ENCODE measurements around the gene BRWD1. TPM values are rescaled to one million over a fixed set of nuclear protein-coding genes. Genes with fewer than 3 reads are reported as not detected.

Gene BRWD1
- polyA plus RNA-seq, 2 of the 4 experiments (the other 2 are of a cell fraction) = 6.9 to 22.2 TPM

DNA sequence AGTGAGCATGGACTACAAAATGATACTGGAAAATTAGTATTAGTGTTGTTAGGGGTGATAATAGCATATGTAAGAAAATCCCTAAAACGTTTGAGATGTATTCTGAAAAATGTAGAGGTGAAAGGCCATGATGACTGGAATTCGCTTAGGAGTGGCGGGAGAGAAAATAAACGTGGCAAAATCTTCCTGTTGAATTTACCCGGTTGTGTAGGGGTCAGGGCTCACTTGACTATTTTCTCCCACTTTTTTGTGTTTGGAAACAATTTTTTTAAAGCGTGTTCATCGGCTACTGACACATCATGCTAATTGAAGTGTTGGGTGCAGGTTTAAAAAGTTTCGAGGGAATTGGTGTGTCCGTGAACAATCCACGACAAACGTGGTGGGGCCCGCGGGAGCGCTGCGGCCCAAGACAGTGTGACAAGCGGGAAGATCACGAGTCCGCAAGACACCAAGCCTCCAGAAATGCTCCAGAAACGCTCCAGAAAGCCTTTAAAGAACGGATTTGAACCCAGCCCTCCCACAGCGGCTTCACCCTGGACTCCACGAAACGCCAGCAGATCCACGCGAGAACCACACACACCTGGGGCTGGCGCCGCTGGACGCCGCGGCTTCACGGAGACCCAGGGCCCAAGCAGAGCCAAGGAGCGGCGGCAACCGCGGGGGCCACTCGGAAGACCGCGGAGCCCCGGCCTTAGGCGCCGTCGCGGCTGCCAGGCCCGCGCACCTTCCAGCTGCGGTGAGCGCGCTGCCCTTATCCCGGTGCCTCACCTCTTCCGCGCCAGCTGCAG, 130.8 kb downstream of the BRWD1 start:
- ChIA-PET POLR2A (interaction anchor here (0.8 to 1.4 kb wide), 8 partner anchors 11 to 400 kb away, joined by 3 to 5 read pairs (median 4); partner anchors contain the start of gene HMGN1), CTCF (interaction anchor here (0.6 to 0.7 kb wide), 2 partner anchors 205 to 376 kb away, joined by 3 read pairs; no protein-coding TSS in a partner anchor)
- Histone ChIP-seq H3K27ac (peak overlapping the region; percentile 93 to 94), H3K9me3 (no peaks in the 10 kb centered on the region), H3K4me3 (peak overlapping the region; percentile 94), H3K4me1 (0 out of 3 replicates have a peak, but pooled peaks cover 9% of the 10 kb centered on the region), H3K4me2 (peak overlapping the region; percentile 95)
- WGBS (ENCODE audit: missing lambda C conversion rate) = 1% methylated on average over 18 of the region's 51 CpGs
- TF ChIP-seq EHMT2 (IDR thresholded peaks at IDR 0.05; ENCODE audit: low read depth) = no peak
- peak; percentile 31; the same call in 1 of the 2 replicates for TF ChIP-seq REST (IDR thresholded peaks at IDR 0.05)
- no peak for TF ChIP-seq BHLHE40 (IDR thresholded peaks at IDR 0.05; ENCODE audit: low read depth, low read length)
- TF ChIP-seq PHF8 (IDR thresholded peaks at IDR 0.05; ENCODE audit: borderline replicate concordance, low read depth) = no peak; the same call in 1 of the 2 replicates
- TF ChIP-seq EHF (CRISPR knock-in tag; IDR thresholded peaks at IDR 0.05) = no peak
- ATAC-seq (peak in 1 of 2 experiments; percentile 61; a peak in 4 of 6 replicates), FAIRE-seq (no peak), DNase-seq (ENCODE audit: low read depth in 1 of 2, low spot score in 1 of 2) (peak in 1 of 2 experiments; percentile 4)

GRCh38 chr21:39182016-39182415, 131.4 kb downstream of the BRWD1 start:
- ChIA-PET POLR2A (no interaction called here), CTCF (no interaction called here)
- Histone ChIP-seq H3K27ac (peak overlapping the region; percentile 93 to 94; a peak in 4 of 6 replicates), H3K4me3 (peak overlapping the region; percentile 94), H3K4me1 (0 out of 3 replicates have a peak, but pooled peaks cover 9% of the 10 kb centered on the region), H3K9me3 (no peaks in the 10 kb centered on the region), H3K4me2 (peak overlapping the region; percentile 95)
- WGBS (ENCODE audit: missing lambda C conversion rate) = 46% methylated on average over 8 of the region's 8 CpGs
- no peak for FAIRE-seq
- DNase-seq (ENCODE audit: low read depth in 1 of 2, low spot score in 1 of 2) = no peak
- no peak for ATAC-seq
- TF ChIP-seq PBX3 (IDR thresholded peaks at IDR 0.05) = no peak
- TF ChIP-seq CBX8 (IDR thresholded peaks at IDR 0.05) = no peak

GRCh38 chr21:39181205-39181818, 132.1 kb downstream of the BRWD1 start:
- no peak for FAIRE-seq
- CTCF ChIA-PET = interaction anchor here (1.0 to 1.2 kb wide), 3 partner anchors 13 to 44 kb away, joined by 3 to 6 read pairs (median 3); no protein-coding TSS in a partner anchor

More at GRCh38 chr21:39181205-39181818, 132.1 kb downstream of the BRWD1 start:
- no peak for DNase-seq (ENCODE audit: low read depth in 1 of 2, low spot score in 1 of 2)
- H3K9me3 ChIP-seq = no peaks in the 10 kb centered on the region
- ATAC-seq = no peak
- no peak overlapping the region for H3K4me3 ChIP-seq
- peak overlapping the region; percentile 95 for H3K4me2 ChIP-seq
- no peak overlapping the region for H3K27ac ChIP-seq
- WGBS (ENCODE audit: missing lambda C conversion rate) = 84% methylated on average over 4 of the region's 4 CpGs
- TF ChIP-seq, protein P1, sequence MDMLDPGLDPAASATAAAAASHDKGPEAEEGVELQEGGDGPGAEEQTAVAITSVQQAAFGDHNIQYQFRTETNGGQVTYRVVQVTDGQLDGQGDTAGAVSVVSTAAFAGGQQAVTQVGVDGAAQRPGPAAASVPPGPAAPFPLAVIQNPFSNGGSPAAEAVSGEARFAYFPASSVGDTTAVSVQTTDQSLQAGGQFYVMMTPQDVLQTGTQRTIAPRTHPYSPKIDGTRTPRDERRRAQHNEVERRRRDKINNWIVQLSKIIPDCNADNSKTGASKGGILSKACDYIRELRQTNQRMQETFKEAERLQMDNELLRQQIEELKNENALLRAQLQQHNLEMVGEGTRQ (IDR thresholded peaks at IDR 0.05) = no peak
- TF ChIP-seq HOXB5 (CRISPR knock-in tag; IDR thresholded peaks at IDR 0.05) (no peak), TP53 (CRISPR knock-in tag; IDR thresholded peaks at IDR 0.05) (no peak), ZNF302 (CRISPR knock-in tag; IDR thresholded peaks at IDR 0.05) (no peak), HES2 (IDR thresholded peaks at IDR 0.05) (no peak), CHD4 (IDR thresholded peaks at IDR 0.05; ENCODE audit: borderline replicate concordance) (no peak), MAZ (IDR thresholded peaks at IDR 0.05; ENCODE audit: borderline replicate concordance, low read depth, low read length) (no peak), ZSCAN20 (CRISPR knock-in tag; IDR thresholded peaks at IDR 0.05) (no peak), KDM1A (IDR thresholded peaks at IDR 0.05; ENCODE audit: low read depth) (no peak), MAFK (IDR thresholded peaks at IDR 0.05; ENCODE audit: partially characterized antibody) (no peak), RARB (CRISPR knock-in tag; IDR thresholded peaks at IDR 0.05) (no peak), CHD2 (IDR thresholded peaks at IDR 0.05; ENCODE audit: low read length, partially characterized antibody) (no peak), RAD21 (conservative IDR thresholded peaks at IDR 0.05 in 1 of 2, IDR thresholded peaks at IDR 0.05 in 1 of 2) (no peak), HEYL (CRISPR knock-in tag; IDR thresholded peaks at IDR 0.05) (no peak), ESRRA (IDR thresholded peaks at IDR 0.05; ENCODE audit: borderline replicate concordance, low read length) (no peak), CBX8 (IDR thresholded peaks at IDR 0.05) (no peak)
- TF ChIP-seq, protein P2, sequence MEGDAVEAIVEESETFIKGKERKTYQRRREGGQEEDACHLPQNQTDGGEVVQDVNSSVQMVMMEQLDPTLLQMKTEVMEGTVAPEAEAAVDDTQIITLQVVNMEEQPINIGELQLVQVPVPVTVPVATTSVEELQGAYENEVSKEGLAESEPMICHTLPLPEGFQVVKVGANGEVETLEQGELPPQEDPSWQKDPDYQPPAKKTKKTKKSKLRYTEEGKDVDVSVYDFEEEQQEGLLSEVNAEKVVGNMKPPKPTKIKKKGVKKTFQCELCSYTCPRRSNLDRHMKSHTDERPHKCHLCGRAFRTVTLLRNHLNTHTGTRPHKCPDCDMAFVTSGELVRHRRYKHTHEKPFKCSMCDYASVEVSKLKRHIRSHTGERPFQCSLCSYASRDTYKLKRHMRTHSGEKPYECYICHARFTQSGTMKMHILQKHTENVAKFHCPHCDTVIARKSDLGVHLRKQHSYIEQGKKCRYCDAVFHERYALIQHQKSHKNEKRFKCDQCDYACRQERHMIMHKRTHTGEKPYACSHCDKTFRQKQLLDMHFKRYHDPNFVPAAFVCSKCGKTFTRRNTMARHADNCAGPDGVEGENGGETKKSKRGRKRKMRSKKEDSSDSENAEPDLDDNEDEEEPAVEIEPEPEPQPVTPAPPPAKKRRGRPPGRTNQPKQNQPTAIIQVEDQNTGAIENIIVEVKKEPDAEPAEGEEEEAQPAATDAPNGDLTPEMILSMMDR (IDR thresholded peaks at IDR 0.05) = no peak
- POLR2A ChIA-PET = no interaction called here
- H3K4me1 ChIP-seq = 0 out of 3 replicates have a peak, but pooled peaks cover 9% of the 10 kb centered on the region

Measured in A549 (cell line).